WTC11 (cell line): ENCODE results near the gene NUP85. TPM values are rescaled to one million over a fixed set of nuclear protein-coding genes. Genes with fewer than 3 reads are reported as not detected.

Source experiments
- ATAC-seq: fragments of 200-7000 bp; cut with Tn5 transposase; 2 replicates; pipeline ENCODE4 v1.10.0; 2021; ENCODE audit warnings: mild to moderate bottlenecking, moderate library complexity
- CTCF ChIA-PET: fragments of 300-600 bp; sonication (Branson Sonifier 250); formaldehyde crosslinking; loops from one replicate; lab custom pipeline; 2021; ENCODE audit warnings: antibody characterized with exemption; lab: Charles Lee
- POLR2A ChIA-PET: fragments of 350-600 bp; sonication (Branson Sonifier 250); formaldehyde crosslinking; loops from one replicate; lab custom pipeline; 2021; ENCODE audit warnings: antibody characterized with exemption; lab: Charles Lee
- DNase-seq: peaks from one replicate; pipeline ENCODE4 v3.0.0; 2021; ENCODE audit warnings: low spot score
- H3K27ac Mint-ChIP-seq: 2 replicates; pipeline ENCODE4 v1.8.0; 2021; ENCODE audit warnings: mixed read lengths
- H3K27me3 Mint-ChIP-seq: 2 replicates; pipeline ENCODE4 v1.8.0; 2021; ENCODE audit warnings: low read depth, mild to moderate bottlenecking, moderate library complexity, mixed read lengths
- H3K36me3 Mint-ChIP-seq: 2 replicates; pipeline ENCODE4 v1.8.0; 2021; ENCODE audit warnings: mixed read lengths
- H3K4me1 Mint-ChIP-seq: 2 replicates; pipeline ENCODE4 v1.8.0; 2022; ENCODE audit warnings: mixed read lengths
- H3K4me3 Mint-ChIP-seq: 2 replicates; pipeline ENCODE4 v1.8.0; 2021; ENCODE audit warnings: mild to moderate bottlenecking, moderate library complexity, mixed read lengths
- H3K9me3 Mint-ChIP-seq: 2 replicates; pipeline ENCODE4 v1.8.0; 2021; ENCODE audit warnings: mixed read lengths
- ATF1 ChIP-seq: sonication (generic); formaldehyde crosslinking; IDR thresholded peaks from 2 replicates; pipeline ENCODE4 v1.8.1; 2023; ENCODE audit warnings: mild to moderate bottlenecking, moderate library complexity, missing genetic modification reagents
- ATF2 ChIP-seq: sonication (generic); formaldehyde crosslinking; IDR thresholded peaks from 2 replicates; pipeline ENCODE4 v1.8.1; 2022; ENCODE audit warnings: low read depth, missing genetic modification reagents, borderline replicate concordance
- CREM ChIP-seq: sonication (generic); formaldehyde crosslinking; IDR thresholded peaks from 2 replicates; pipeline ENCODE4 v1.8.1; 2022; ENCODE audit warnings: mild to moderate bottlenecking, missing genetic modification reagents, moderate library complexity
- E2F1 ChIP-seq: sonication (generic); formaldehyde crosslinking; IDR thresholded peaks from 2 replicates; pipeline ENCODE4 v1.8.0; 2022; ENCODE audit warnings: mild to moderate bottlenecking, missing genetic modification reagents
- ESRRA ChIP-seq: sonication (generic); formaldehyde crosslinking; IDR thresholded peaks from 2 replicates; pipeline ENCODE4 v1.8.1; 2022; ENCODE audit warnings: mild to moderate bottlenecking, missing genetic modification reagents, borderline replicate concordance
- FOXK1 ChIP-seq: sonication (generic); formaldehyde crosslinking; IDR thresholded peaks from 2 replicates; pipeline ENCODE4 v1.8.0; 2022; ENCODE audit warnings: mild to moderate bottlenecking, moderate library complexity, missing genetic modification reagents
- FOXP4 ChIP-seq: sonication (generic); formaldehyde crosslinking; IDR thresholded peaks from 2 replicates; pipeline ENCODE4 v1.8.0; 2022; ENCODE audit warnings: mild to moderate bottlenecking, missing genetic modification reagents
- KAT7 ChIP-seq: sonication (generic); formaldehyde crosslinking; IDR thresholded peaks from 2 replicates; pipeline ENCODE4 v1.8.1; 2023; ENCODE audit warnings: missing genetic modification reagents, mild to moderate bottlenecking, borderline replicate concordance
- MYBL2 ChIP-seq: sonication (generic); formaldehyde crosslinking; IDR thresholded peaks from 2 replicates; pipeline ENCODE4 v1.8.1; 2023; ENCODE audit warnings: mild to moderate bottlenecking, moderate library complexity, missing genetic modification reagents
- NFE2L1 ChIP-seq: sonication (generic); formaldehyde crosslinking; IDR thresholded peaks from 2 replicates; pipeline ENCODE4 v1.8.1; 2023; ENCODE audit warnings: missing genetic modification reagents
- RORB ChIP-seq: fragments of 250-450 bp; sonication (Bioruptor Pico); IDR thresholded peaks from 2 replicates; pipeline ENCODE4 v1.9.0; 2021; ENCODE audit warnings: mild to moderate bottlenecking
- SMAD4 ChIP-seq: sonication (generic); formaldehyde crosslinking; IDR thresholded peaks from 2 replicates; pipeline ENCODE4 v1.8.0; 2022; ENCODE audit warnings: mild to moderate bottlenecking, missing genetic modification reagents
- TCF7 ChIP-seq: sonication (generic); formaldehyde crosslinking; IDR thresholded peaks from 2 replicates; pipeline ENCODE4 v1.8.0; 2022; ENCODE audit warnings: mild to moderate bottlenecking, low read depth, missing genetic modification reagents, moderate library complexity
- ZBTB21 ChIP-seq: sonication (generic); formaldehyde crosslinking; IDR thresholded peaks from 2 replicates; pipeline ENCODE4 v1.8.1; 2023; ENCODE audit warnings: mild to moderate bottlenecking, missing genetic modification reagents, borderline replicate concordance
- ZNF425 ChIP-seq: fragments of 250-450 bp; sonication (Bioruptor Pico); conservative IDR thresholded peaks from 2 replicates; pipeline ENCODE4 v1.9.0; 2021; ENCODE audit warnings: mild to moderate bottlenecking
- ZNF671 ChIP-seq: fragments of 250-450 bp; sonication (Bioruptor Pico); IDR thresholded peaks from 2 replicates; pipeline ENCODE4 v1.8.0; 2021; ENCODE audit warnings: mild to moderate bottlenecking
- total RNA-seq: library from RNA; stranded (reverse); gene quantifications from 3 replicates; pipeline ENCODE4 v1.2.3, GENCODE V29; 2021

The NUP85 gene
- total RNA-seq, 1 experiment from 2014 or later: 109 TPM

- peak; percentile 61; the same call in 1 of the 2 replicates for TF ChIP-seq FOXP4 (CRISPR knock-in tag)
These were observed 56.0 kb downstream of the NUP85 start, which contains the start of the genes GGA3 and MRPS7 (continued) for GRCh38 chr17:75261336-75262111.

- CTCF ChIA-PET: interaction anchor here (0.7 to 4.8 kb wide), 17 partner anchors 9 to 502 kb away, joined by 3 to 96 read pairs (median 4); partner anchors contain the start of genes GRB2, MIF4GD, SLC25A19 and TSEN54
- DNase-seq: no peak
- peaks cover 40% of the 10 kb centered on the region for H3K36me3 Mint-ChIP-seq
- TF ChIP-seq ZBTB21 (CRISPR knock-in tag) (no peak), FOXP4 (CRISPR knock-in tag) (no peak; the same call in 1 of the 2 replicates), NFE2L1 (0 out of 2 replicates have a peak, but pooled peaks have one; percentile 66), CREM (CRISPR knock-in tag) (0 out of 2 replicates have a peak, but pooled peaks have one; percentile 20), ZNF425 (CRISPR knock-in tag) (no peak), MYBL2 (CRISPR knock-in tag) (no peak)
- TF ChIP-seq, all 79 proteins: peak for 2
- Mint-ChIP-seq H3K9me3 (no peaks in the 10 kb centered on the region), H3K27me3 (no peaks in the 10 kb centered on the region), H3K27ac (peak overlapping the region; percentile 100), H3K4me1 (peaks cover 26% of the 10 kb centered on the region), H3K4me3 (peak overlapping the region; percentile 98)
- ATAC-seq: peak; percentile 21
- POLR2A ChIA-PET: interaction anchor here (1.0 to 2.6 kb wide), 6 partner anchors 9 to 220 kb away, joined by 3 to 17 read pairs (median 6); partner anchors contain the start of genes MIF4GD and SLC25A19
These were observed 56.7 kb downstream of the NUP85 start for GRCh38 chr17:75262112-75262606.

GRCh38 chr17:75263055-75263454 is 57.6 kb downstream of the NUP85 start:
- peak overlapping the region; percentile 98 for H3K4me3 Mint-ChIP-seq
- ChIA-PET CTCF (interaction anchor here (0.7 to 4.8 kb wide), 6 partner anchors 8 to 205 kb away, joined by 3 to 96 read pairs (median 14); partner anchors contain the start of genes MIF4GD and SLC25A19), POLR2A (interaction anchor here (0.5 to 2.2 kb wide), 2 partner anchors 26 to 167 kb away, joined by 7 to 10 read pairs; partner anchors contain the start of gene SLC25A19)
- TF ChIP-seq ZNF671 (CRISPR knock-in tag) (no peak), RORB (no peak)
- peak overlapping the region; percentile 100; the same call in 1 of the 2 replicates for H3K27ac Mint-ChIP-seq
- ATAC-seq (no peak), DNase-seq (no peak)
- no peaks in the 10 kb centered on the region for H3K9me3 Mint-ChIP-seq
- no peaks in the 10 kb centered on the region for H3K27me3 Mint-ChIP-seq
- H3K4me1 Mint-ChIP-seq: peaks cover 32% of the 10 kb centered on the region
- H3K36me3 Mint-ChIP-seq: peaks cover 40% of the 10 kb centered on the region

GRCh38 chr17:75265614-75266315 is 60.3 kb downstream of the NUP85 start:
- H3K27ac Mint-ChIP-seq: no peak overlapping the region
- POLR2A ChIA-PET: no interaction called here
- ATAC-seq (no peak), DNase-seq (no peak)
- CTCF ChIA-PET: interaction anchor here (8.7 kb wide), 1 partner anchor 26 kb away, joined by 155 read pairs; no protein-coding TSS in a partner anchor
- peaks cover 40% of the 10 kb centered on the region for H3K36me3 Mint-ChIP-seq
- no peaks in the 10 kb centered on the region for H3K9me3 Mint-ChIP-seq
- no peak overlapping the region for H3K4me3 Mint-ChIP-seq
- no peaks in the 10 kb centered on the region for H3K27me3 Mint-ChIP-seq
- H3K4me1 Mint-ChIP-seq: peaks cover 26% of the 10 kb centered on the region
- no peak for TF ChIP-seq ATF1 (CRISPR knock-in tag)
- no peak for TF ChIP-seq TCF7
- no peak for TF ChIP-seq KAT7
- no peak for TF ChIP-seq ATF2 (CRISPR knock-in tag)
- TF ChIP-seq SMAD4 (CRISPR knock-in tag): no peak
- TF ChIP-seq E2F1 (CRISPR knock-in tag): no peak
- no peak for TF ChIP-seq FOXK1 (CRISPR knock-in tag)
- no peak for TF ChIP-seq ESRRA (CRISPR knock-in tag)
